ENCODE results near the gene FBXL17. TPM values are rescaled to one million over a fixed set of nuclear protein-coding genes. Genes with fewer than 3 reads are reported as not detected.

FBXL17 gene
- total RNA-seq, 1 experiment from 2014 or later = 3.5 TPM

GRCh38 chr5:107959573-107960279 lies 422.2 kb downstream of the FBXL17 start:
- CTCF ChIA-PET = no interaction called here
- no peaks in the 10 kb centered on the region for H3K9me3 Mint-ChIP-seq
- DNase-seq (ENCODE audit: low spot score) (no peak), ATAC-seq (no peak)
- no peak overlapping the region for H3K4me3 Mint-ChIP-seq
- H3K27ac Mint-ChIP-seq = no peak overlapping the region
- peaks cover 6% of the 10 kb centered on the region for H3K4me1 Mint-ChIP-seq
- POLR2A ChIA-PET = no interaction called here
- TF ChIP-seq ZNF138 (CRISPR knock-in tag; conservative IDR thresholded peaks at IDR 0.05) (no peak), SMAD4 (CRISPR knock-in tag; IDR thresholded peaks at IDR 0.05) (no peak), ATF2 (CRISPR knock-in tag; IDR thresholded peaks at IDR 0.05; ENCODE audit: borderline replicate concordance, low read depth) (no peak), TP53 (CRISPR knock-in tag; IDR thresholded peaks at IDR 0.05) (no peak), ZNF416 (CRISPR knock-in tag; IDR thresholded peaks at IDR 0.05) (no peak), USF1 (CRISPR knock-in tag; IDR thresholded peaks at IDR 0.05) (no peak), ZNF317 (CRISPR knock-in tag; IDR thresholded peaks at IDR 0.05; ENCODE audit: borderline replicate concordance, low read depth) (no peak), ZNF219 (CRISPR knock-in tag; IDR thresholded peaks at IDR 0.05; ENCODE audit: borderline replicate concordance) (no peak), CREM (CRISPR knock-in tag; IDR thresholded peaks at IDR 0.05) (no peak), ZNF281 (CRISPR knock-in tag; IDR thresholded peaks at IDR 0.05) (no peak)
- no peaks in the 10 kb centered on the region for H3K36me3 Mint-ChIP-seq
- no peaks in the 10 kb centered on the region for H3K27me3 Mint-ChIP-seq (ENCODE audit: low read depth)

GRCh38 chr5:107958861-107959260 lies 423.0 kb downstream of the FBXL17 start:
- POLR2A ChIA-PET = no interaction called here
- H3K27me3 Mint-ChIP-seq (ENCODE audit: low read depth) = no peaks in the 10 kb centered on the region
- no peak overlapping the region for H3K4me3 Mint-ChIP-seq
- H3K9me3 Mint-ChIP-seq = no peaks in the 10 kb centered on the region
- H3K36me3 Mint-ChIP-seq = no peaks in the 10 kb centered on the region
- ATAC-seq (no peak), DNase-seq (ENCODE audit: low spot score) (no peak)
- TF ChIP-seq FOXP4 (CRISPR knock-in tag; IDR thresholded peaks at IDR 0.05) = no peak
- TF ChIP-seq OVOL2 (CRISPR knock-in tag; IDR thresholded peaks at IDR 0.05; ENCODE audit: borderline replicate concordance) = no peak
- TF ChIP-seq ATF1 (CRISPR knock-in tag; IDR thresholded peaks at IDR 0.05) = no peak
- TF ChIP-seq ARID4B (CRISPR knock-in tag; IDR thresholded peaks at IDR 0.05; ENCODE audit: borderline replicate concordance) = no peak
- TF ChIP-seq FOXP1 (CRISPR knock-in tag; IDR thresholded peaks at IDR 0.05; ENCODE audit: borderline replicate concordance) = no peak
- TF ChIP-seq ESRRA (CRISPR knock-in tag; IDR thresholded peaks at IDR 0.05; ENCODE audit: borderline replicate concordance) = no peak
- no peak for TF ChIP-seq STAT6 (CRISPR knock-in tag; conservative IDR thresholded peaks at IDR 0.05; ENCODE audit: low read depth)
- TF ChIP-seq E2F4 (CRISPR knock-in tag; IDR thresholded peaks at IDR 0.05; ENCODE audit: borderline replicate concordance, low read depth) = no peak
- no peak for TF ChIP-seq TCF7 (CRISPR knock-in tag; IDR thresholded peaks at IDR 0.05; ENCODE audit: low read depth)
- CTCF ChIA-PET = no interaction called here
- H3K4me1 Mint-ChIP-seq = peaks cover 9% of the 10 kb centered on the region
- H3K27ac Mint-ChIP-seq = no peak overlapping the region

All from WTC11 (cell line).